Measurements from ENCODE around the gene CSPG4.
"Not testable (repeated sequence)": the region's sequence is repeated elsewhere in the genome, so short reads cannot be mapped to it uniquely, and the experiment has no call there.

The CSPG4 gene

DNA sequence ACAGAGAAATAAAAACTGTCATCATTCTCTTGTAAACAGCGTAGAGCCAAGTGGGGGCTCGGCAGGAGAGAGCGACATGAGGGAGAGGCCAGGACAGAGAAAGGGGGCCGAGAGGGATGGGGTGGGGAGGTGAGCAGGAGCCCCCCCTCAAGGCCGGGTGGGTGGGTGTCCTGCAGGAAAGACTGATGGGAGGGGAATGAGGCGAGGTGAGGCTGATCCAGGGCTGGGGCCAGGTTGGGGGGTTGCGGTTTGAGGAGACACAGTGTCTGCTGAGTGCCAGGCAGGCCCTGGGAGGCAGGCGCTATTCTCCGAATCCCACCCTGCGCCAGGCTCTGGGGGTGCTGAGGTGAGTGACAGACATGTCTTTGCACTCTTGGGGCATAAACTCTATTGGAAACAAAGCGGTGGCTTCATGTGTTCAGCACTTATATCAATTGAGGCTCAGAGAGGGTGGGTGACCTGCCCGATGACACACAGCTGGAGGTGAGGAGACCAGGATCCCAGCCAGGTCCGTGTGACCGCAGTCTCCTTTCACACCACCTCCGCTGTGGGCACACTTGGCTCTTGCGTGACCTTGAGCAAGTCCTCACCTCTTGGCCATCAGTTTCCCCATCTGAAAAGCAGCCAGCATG is 19.6 kb upstream of the CSPG4 start:
- Histone ChIP-seq H3K4me3 (ENCODE audit: low read depth, low read length) (no peak overlapping the region), H3K27me3 (ENCODE audit: insufficient read depth, low read depth, severe bottlenecking) (no peaks in the 10 kb centered on the region), H3K27ac (no peak overlapping the region), H3K36me3 (no peaks in the 10 kb centered on the region), H3K9me3 (ENCODE audit: severe bottlenecking) (no peaks in the 10 kb centered on the region)
- TF ChIP-seq, protein P1, sequence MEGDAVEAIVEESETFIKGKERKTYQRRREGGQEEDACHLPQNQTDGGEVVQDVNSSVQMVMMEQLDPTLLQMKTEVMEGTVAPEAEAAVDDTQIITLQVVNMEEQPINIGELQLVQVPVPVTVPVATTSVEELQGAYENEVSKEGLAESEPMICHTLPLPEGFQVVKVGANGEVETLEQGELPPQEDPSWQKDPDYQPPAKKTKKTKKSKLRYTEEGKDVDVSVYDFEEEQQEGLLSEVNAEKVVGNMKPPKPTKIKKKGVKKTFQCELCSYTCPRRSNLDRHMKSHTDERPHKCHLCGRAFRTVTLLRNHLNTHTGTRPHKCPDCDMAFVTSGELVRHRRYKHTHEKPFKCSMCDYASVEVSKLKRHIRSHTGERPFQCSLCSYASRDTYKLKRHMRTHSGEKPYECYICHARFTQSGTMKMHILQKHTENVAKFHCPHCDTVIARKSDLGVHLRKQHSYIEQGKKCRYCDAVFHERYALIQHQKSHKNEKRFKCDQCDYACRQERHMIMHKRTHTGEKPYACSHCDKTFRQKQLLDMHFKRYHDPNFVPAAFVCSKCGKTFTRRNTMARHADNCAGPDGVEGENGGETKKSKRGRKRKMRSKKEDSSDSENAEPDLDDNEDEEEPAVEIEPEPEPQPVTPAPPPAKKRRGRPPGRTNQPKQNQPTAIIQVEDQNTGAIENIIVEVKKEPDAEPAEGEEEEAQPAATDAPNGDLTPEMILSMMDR (IDR thresholded peaks at IDR 0.05; ENCODE audit: low read depth, low read length), result no peak
- no peak for DNase-seq

DNA sequence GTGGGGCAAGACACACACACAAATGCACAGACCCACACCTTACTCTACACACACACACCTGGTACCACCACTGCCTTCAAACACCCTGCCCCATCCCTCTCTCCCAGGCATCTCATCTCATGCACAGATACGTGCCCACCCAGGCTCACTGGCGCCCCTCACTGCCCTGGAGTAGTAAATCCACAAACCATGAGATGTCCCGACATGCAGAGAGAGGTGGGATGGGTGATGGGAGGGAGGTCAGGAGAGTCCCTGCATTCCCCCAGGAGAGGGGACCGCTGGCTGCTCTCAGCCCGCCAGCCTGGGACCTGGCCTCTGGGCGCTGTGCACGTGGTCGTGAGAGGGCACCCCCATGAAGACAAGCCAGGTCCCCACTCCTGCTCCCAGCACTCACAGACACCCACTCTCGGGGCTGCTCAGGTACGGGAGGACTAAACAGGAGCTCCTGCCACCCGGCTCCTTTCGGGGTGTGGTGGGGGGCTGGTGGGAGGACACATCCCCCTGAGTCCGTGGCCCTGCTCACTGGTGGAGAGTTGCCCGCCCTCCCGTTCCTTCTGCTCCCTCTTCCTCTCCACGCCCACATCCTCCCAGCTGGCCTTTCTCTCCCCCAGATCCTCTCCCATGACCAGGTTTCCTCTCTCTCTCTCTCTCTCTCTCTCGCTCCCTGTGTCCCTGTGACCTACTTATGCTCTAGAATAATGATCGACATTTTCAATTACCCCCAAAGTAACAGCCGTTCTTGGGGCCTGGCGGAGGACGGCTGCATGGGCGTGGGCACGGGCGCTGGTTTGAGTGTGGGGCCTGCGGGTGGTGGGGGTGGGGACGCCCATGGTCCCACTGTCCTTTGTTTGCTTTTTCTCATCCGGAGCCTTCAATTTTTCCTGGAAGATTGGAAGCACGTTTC is 18.9 kb upstream of the CSPG4 start:
- TF ChIP-seq, protein P1 (IDR thresholded peaks at IDR 0.05; ENCODE audit: low read depth, low read length), result peak; percentile 57
- Histone ChIP-seq H3K27me3 (ENCODE audit: insufficient read depth, low read depth, severe bottlenecking) (no peaks in the 10 kb centered on the region), H3K4me3 (ENCODE audit: low read depth, low read length) (no peak overlapping the region), H3K9me3 (ENCODE audit: severe bottlenecking) (no peaks in the 10 kb centered on the region), H3K27ac (peak overlapping the region; percentile 39; the same call in 1 of the 2 replicates), H3K36me3 (no peaks in the 10 kb centered on the region)
- peak; percentile 55 for DNase-seq

DNA sequence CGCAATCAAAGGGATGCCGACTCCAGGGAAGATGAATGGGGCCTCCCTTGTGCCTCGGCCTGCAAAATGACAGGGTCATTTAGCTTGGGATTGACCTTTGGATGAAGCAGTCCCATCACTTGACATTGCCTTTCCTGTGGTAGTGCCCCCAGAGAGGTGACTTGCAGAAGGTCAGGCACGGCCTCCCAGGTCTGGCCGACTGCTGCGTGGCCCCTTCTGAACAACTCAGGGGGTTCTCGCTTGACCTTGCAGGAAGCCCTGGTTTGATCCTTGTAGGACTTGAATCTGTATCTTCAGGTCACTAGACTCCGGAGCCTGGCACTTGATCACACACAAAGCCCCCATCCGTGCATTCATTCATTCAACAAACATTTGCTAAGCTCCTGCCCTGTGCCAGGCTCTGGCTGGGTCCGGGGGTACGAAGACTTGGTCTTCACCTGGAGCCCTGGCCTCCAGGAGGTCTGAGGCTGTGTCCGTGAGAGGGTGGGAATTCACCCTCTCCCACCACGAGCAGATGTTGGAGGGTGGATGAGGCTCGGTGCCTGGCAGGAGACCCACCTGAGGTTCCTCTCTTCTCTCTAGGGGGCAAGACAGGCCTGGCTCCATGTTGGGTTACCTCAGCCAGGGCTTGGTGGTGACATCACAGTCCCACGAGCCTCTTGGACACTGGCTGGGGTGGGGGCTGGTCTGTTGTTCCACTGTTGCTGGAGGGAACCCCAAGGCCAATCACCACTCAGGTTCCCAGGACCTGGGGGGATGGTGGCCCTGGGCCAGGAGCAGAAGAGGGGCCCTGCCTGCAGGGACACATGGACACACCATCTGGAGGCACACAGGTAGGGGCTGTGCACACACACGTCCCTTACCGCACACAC is 18.0 kb upstream of the CSPG4 start:
- H3K9me3 ChIP-seq (ENCODE audit: severe bottlenecking); H3K27ac ChIP-seq; H3K36me3 ChIP-seq; DNase-seq; H3K27me3 ChIP-seq (ENCODE audit: insufficient read depth, low read depth, severe bottlenecking); H3K4me3 ChIP-seq (ENCODE audit: low read depth, low read length): not testable (repeated sequence)

DNA sequence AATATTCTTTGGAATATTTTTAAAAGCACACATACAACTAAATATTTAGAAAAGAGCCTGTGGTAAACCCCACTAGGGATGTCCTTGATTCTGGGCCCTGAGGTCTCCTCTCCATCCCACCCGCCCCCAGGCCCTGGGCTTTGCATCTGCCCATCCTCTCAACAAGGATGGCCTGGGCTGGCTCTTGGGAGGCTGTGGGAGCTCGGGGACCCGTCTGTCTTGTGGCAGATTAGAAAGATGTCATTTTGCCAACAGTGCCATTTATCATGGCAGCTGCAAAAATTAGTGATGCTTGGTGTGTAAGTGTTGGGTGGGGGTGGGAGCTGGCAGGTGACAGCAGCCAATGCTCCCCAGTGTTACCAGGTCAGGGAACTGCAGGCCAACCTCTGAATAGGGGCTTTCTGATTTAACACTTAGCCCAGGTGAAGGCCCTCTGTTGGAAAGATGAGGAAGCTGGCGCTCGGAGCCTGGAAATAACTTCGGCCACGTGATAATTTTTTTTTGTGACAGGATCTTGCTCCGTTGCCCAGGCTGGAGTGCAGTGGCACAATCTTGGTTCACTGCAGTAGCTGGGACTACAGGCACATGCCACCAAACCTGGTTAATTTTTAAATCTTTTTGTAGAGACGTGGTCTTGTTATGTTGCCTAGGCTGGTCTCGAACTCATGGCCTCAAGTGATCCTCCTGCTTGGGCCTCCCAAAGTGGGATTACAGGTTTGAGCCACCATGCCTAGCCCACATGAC is 16.9 kb upstream of the CSPG4 start:
- H3K27me3 ChIP-seq (ENCODE audit: insufficient read depth, low read depth, severe bottlenecking), result no peaks in the 10 kb centered on the region
- TF ChIP-seq, protein P1 (IDR thresholded peaks at IDR 0.05; ENCODE audit: low read depth, low read length), result no peak
- DNase-seq, result no peak
- no peak overlapping the region for H3K27ac ChIP-seq
- no peaks in the 10 kb centered on the region for H3K9me3 ChIP-seq (ENCODE audit: severe bottlenecking)
- no peaks in the 10 kb centered on the region for H3K36me3 ChIP-seq
- H3K4me3 ChIP-seq (ENCODE audit: low read depth, low read length), result no peak overlapping the region

DNA sequence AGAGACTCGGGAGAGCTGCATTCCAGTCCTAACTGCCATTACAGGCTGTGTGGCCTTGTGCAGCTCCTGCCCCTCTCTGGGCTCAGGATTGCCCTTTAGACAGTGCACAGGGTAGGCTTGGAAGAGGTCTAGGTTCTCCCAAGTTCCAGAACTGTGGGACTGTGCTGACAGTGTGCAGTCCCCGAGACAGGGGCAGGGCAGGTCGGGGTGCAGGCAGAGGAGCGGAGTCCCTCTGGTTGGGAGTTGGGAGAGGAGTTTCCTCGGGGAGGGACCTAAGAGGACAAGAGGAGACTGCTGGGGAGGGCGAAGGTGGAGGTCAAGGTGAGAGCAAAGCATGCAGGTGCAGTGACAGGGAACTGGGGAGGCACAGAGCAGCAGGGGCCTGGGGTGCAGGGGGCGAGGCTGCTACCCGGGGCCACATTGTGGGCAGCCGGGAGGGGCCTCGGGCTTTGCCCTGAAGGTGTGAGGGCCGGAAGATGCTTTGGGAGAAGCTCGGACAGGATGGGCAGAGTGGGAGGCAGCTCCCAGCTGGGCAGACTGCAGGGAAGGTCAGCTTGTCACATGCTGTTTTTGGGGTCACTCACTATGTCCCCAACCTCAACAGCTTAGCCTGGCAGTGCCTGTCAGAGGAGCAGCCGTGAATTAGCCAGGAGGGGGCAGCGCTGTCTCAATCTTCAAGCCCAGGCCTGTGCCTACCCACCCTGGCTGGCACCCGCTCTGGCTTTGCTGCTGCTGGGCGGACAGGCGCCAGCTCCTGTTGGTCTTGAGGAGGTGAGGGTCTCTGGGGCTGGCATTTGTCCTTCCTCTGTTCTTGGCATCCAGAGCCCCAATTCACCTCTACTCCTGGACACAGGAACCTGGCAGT is 15.4 kb upstream of the CSPG4 start:
- no peak overlapping the region for H3K4me3 ChIP-seq (ENCODE audit: low read depth, low read length)
- no peaks in the 10 kb centered on the region for H3K9me3 ChIP-seq (ENCODE audit: severe bottlenecking)
- TF ChIP-seq, protein P1 (IDR thresholded peaks at IDR 0.05; ENCODE audit: low read depth, low read length), result peak; percentile 87
- no peaks in the 10 kb centered on the region for H3K36me3 ChIP-seq
- H3K27me3 ChIP-seq (ENCODE audit: insufficient read depth, low read depth, severe bottlenecking), result no peaks in the 10 kb centered on the region
- no peak overlapping the region for H3K27ac ChIP-seq
- peak; percentile 69 for DNase-seq
